Neural progenitor cell (in vitro differentiated cells): Measurements from ENCODE around the gene ADAM20. TPM values are rescaled to one million over a fixed set of nuclear protein-coding genes. Genes with fewer than 3 reads are reported as not detected.

Experiments used
- DNase-seq: peaks from one replicate; pipeline ENCODE4 v3.0.0-alpha.2; 2016; ENCODE audit warnings: low spot score
- H2AFZ ChIP-seq: fragments of 200-600 bp; sonication (generic); replicated peaks from 2 replicates; pipeline ENCODE4 v1.6.1; 2016; ENCODE audit warnings: antibody characterized with exemption
- H3F3A ChIP-seq: fragments of 200-600 bp; sonication (generic); 2 replicates; pipeline ENCODE4 v1.6.1; 2016; ENCODE audit warnings: antibody characterized with exemption, low read depth
- H3K27ac ChIP-seq: fragments of 200-600 bp; sonication (generic); 2 replicates; pipeline ENCODE4 v1.5.1; 2016; ENCODE audit warnings: mild to moderate bottlenecking
- H3K27me3 ChIP-seq: fragments of 200-600 bp; sonication (generic); 2 replicates; pipeline ENCODE4 v1.6.1; 2016; ENCODE audit warnings: mild to moderate bottlenecking, moderate library complexity
- H3K36me3 ChIP-seq: fragments of 200-600 bp; sonication (generic); 2 replicates; pipeline ENCODE4 v1.5.1; 2016
- H3K4me1 ChIP-seq: fragments of 200-600 bp; sonication (generic); 2 replicates; pipeline ENCODE4 v1.6.1; 2016; ENCODE audit warnings: mixed run types
- H3K4me2 ChIP-seq: fragments of 200-600 bp; sonication (generic); 2 replicates; pipeline ENCODE4 v1.6.1; 2016
- H3K4me3 ChIP-seq: fragments of 200-600 bp; sonication (generic); 2 replicates; pipeline ENCODE4 v1.5.1; 2016
- H3K79me2 ChIP-seq: fragments of 200-600 bp; sonication (generic); 2 replicates; pipeline ENCODE4 v1.6.1; 2016; ENCODE audit warnings: low read depth
- H3K9ac ChIP-seq: fragments of 200-600 bp; sonication (generic); 2 replicates; pipeline ENCODE4 v1.6.1; 2016
- H3K9me3 ChIP-seq: fragments of 200-600 bp; sonication (generic); 2 replicates; pipeline ENCODE4 v1.5.1; 2016; ENCODE audit warnings: low read depth
- H4K20me1 ChIP-seq: fragments of 200-600 bp; sonication (generic); 2 replicates; pipeline ENCODE4 v1.6.1; 2016; ENCODE audit warnings: low read depth
- H3K27ac Mint-ChIP-seq: 3 replicates; pipeline ENCODE4 v1.8.0; 2021; ENCODE audit warnings: mixed read lengths
- H3K27me3 Mint-ChIP-seq: 2 replicates; pipeline ENCODE4 v1.8.0; 2022; ENCODE audit warnings: low read depth, mild to moderate bottlenecking, inconsistent platforms, moderate library complexity, mixed read lengths; ENCODE audit not compliant: insufficient read depth
- H3K36me3 Mint-ChIP-seq: 3 replicates; pipeline ENCODE4 v1.8.0; 2021; ENCODE audit warnings: mixed read lengths
- H3K4me1 Mint-ChIP-seq: 3 replicates; pipeline ENCODE4 v1.8.0; 2021; ENCODE audit warnings: mixed read lengths
- H3K4me3 Mint-ChIP-seq: 3 replicates; pipeline ENCODE4 v1.8.0; 2021; ENCODE audit warnings: mild to moderate bottlenecking, moderate library complexity, mixed read lengths
- H3K9me3 Mint-ChIP-seq: 3 replicates; pipeline ENCODE4 v1.8.0; 2020; ENCODE audit warnings: mixed read lengths
- EZH2 ChIP-seq: fragments of 200-600 bp; sonication (generic); IDR thresholded peaks from 2 replicates; pipeline ENCODE4 v1.6.1; 2017; ENCODE audit warnings: antibody characterized with exemption, mild to moderate bottlenecking, moderate library complexity
- EZH2phosphoT487 ChIP-seq: fragments of 200-600 bp; sonication (generic); IDR thresholded peaks from 2 replicates; pipeline ENCODE4 v1.6.1; 2017; ENCODE audit warnings: antibody characterized with exemption
- total RNA-seq: library from RNA; depleted of rRNA; stranded (reverse); fragments of >200 nt; gene quantifications from 2 replicates; pipeline ENCODE4 v1.2.3, GENCODE V29; 2015; ENCODE audit warnings: low replicate concordance
- TF ChIP-seq, protein P1 (sequence below): fragments of 200-600 bp; sonication (generic); IDR thresholded peaks from 2 replicates; pipeline ENCODE4 v1.5.1; 2017; ENCODE audit warnings: antibody characterized with exemption, mild to moderate bottlenecking

Gene ADAM20
- total RNA-seq, result 1.2 and 2.0 TPM in 2 replicates

DNA sequence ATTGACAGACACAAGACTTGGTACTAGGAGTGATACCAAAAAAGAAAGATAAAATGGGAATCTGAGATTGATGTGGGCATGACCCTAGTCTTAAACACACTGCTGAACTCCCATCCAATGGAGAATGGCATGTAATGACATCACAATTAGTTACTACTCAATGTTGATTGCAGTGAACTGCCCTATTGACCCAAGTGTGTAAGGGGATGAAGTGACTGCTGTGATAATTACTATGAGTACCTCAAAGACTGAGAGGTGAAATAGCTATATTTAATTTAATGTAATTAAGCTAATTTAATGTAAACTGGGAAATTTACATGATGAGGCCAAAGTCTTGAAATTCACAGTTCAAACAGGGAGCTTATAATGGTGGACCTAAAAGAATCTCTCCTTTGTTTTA is at the start of gene ADAM20:
ADAM20 (minus strand) TSS at position 101 of the 400 bp plus-strand sequence. CDS start 10,247 bp downstream, outside the sequence.
- Histone ChIP-seq H3K4me3 (no peak within 1 kb of the TSS), H3K4me1 (no peaks in the 10 kb centered on the region), H4K20me1 (no peaks in the 10 kb centered on the region), H3K27me3 (no peaks in the 10 kb centered on the region), H3K9ac (no peak within 1 kb of the TSS), H3K9me3 (no peaks in the 10 kb centered on the region), H3K36me3 (peaks cover 7% of the 10 kb centered on the region), H2AFZ (no peak within 1 kb of the TSS), H3K79me2 (no peaks in the 10 kb centered on the region), H3F3A (no peaks in the 10 kb centered on the region), H3K4me2 (no peak within 1 kb of the TSS), H3K27ac (no peak within 1 kb of the TSS)
- Mint-ChIP-seq H3K4me3 (no peak within 1 kb of the TSS), H3K27me3 (no peaks in the 10 kb centered on the region), H3K4me1 (peaks cover 8% of the 10 kb centered on the region), H3K27ac (no peak within 1 kb of the TSS), H3K36me3 (peaks cover 26% of the 10 kb centered on the region), H3K9me3 (peaks cover 38% of the 10 kb centered on the region)
- no peak for DNase-seq
- TF ChIP-seq EZH2phosphoT487 (no peak), EZH2 (no peak)
- TF ChIP-seq, protein P1, sequence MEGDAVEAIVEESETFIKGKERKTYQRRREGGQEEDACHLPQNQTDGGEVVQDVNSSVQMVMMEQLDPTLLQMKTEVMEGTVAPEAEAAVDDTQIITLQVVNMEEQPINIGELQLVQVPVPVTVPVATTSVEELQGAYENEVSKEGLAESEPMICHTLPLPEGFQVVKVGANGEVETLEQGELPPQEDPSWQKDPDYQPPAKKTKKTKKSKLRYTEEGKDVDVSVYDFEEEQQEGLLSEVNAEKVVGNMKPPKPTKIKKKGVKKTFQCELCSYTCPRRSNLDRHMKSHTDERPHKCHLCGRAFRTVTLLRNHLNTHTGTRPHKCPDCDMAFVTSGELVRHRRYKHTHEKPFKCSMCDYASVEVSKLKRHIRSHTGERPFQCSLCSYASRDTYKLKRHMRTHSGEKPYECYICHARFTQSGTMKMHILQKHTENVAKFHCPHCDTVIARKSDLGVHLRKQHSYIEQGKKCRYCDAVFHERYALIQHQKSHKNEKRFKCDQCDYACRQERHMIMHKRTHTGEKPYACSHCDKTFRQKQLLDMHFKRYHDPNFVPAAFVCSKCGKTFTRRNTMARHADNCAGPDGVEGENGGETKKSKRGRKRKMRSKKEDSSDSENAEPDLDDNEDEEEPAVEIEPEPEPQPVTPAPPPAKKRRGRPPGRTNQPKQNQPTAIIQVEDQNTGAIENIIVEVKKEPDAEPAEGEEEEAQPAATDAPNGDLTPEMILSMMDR, result no peak

DNA sequence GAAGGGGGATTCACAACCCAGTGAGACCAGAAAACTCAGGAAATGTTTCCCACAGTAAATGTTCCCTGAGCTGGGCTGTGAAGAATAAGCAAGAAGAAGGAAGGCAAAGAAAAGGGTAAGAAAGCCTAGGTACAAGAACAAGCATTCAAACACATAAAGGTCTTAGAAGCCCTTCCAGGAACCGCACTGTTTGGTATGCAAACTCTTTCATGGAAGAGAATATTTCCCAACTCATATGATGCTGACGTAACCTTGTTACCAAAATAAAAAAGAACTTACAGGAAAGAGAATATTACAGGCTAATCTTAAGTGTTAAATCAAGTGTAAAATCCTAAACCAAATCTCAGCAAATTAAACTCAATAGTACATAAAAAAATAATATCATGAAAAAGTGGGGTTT is 42.1 kb upstream of the ADAM20 start:
- H3K4me3 Mint-ChIP-seq, result no peak overlapping the region
- no peak for DNase-seq
- no peaks in the 10 kb centered on the region for H3K4me1 Mint-ChIP-seq
- peaks cover 31% of the 10 kb centered on the region for H3K36me3 Mint-ChIP-seq
- no peak for TF ChIP-seq EZH2
- TF ChIP-seq, protein P1, result no peak
- TF ChIP-seq EZH2phosphoT487, result no peak
- H4K20me1 ChIP-seq, result no peaks in the 10 kb centered on the region
- peak overlapping the region; percentile 15 for H3K27ac ChIP-seq
- H3K9ac ChIP-seq, result no peak overlapping the region
- no peaks in the 10 kb centered on the region for H3K9me3 Mint-ChIP-seq
- no peak overlapping the region for H3K4me3 ChIP-seq
- H3K79me2 ChIP-seq, result peaks cover 13% of the 10 kb centered on the region
- no peak overlapping the region for H2AFZ ChIP-seq
- H3K36me3 ChIP-seq, result peaks cover 5% of the 10 kb centered on the region
- H3K27me3 ChIP-seq, result no peaks in the 10 kb centered on the region
- peaks cover 3% of the 10 kb centered on the region for H3F3A ChIP-seq
- no peaks in the 10 kb centered on the region for H3K9me3 ChIP-seq
- H3K4me2 ChIP-seq, result no peak overlapping the region
- peaks cover 7% of the 10 kb centered on the region for H3K4me1 ChIP-seq
- no peaks in the 10 kb centered on the region for H3K27me3 Mint-ChIP-seq
- H3K27ac Mint-ChIP-seq, result no peak overlapping the region

DNA sequence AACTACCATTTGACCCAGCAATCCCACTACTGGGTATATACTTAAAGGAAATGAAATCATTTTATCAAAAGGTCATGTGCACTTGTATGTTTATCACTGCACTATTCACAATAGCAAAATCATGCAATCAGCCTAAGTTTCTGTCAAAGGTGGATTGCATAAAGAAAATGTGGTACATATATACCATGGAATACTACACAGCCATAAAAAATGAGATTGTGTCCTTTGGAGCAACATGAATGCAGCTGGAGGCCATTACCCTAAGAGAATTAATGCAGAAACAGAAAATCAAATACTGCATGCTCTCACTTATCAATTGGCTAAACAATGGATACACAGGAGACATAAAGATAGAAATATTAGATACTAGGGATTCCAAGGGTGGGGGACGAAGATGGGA is 38.2 kb upstream of the ADAM20 start:
- Histone ChIP-seq H3K27ac (no peak overlapping the region), H2AFZ (no peak overlapping the region), H3K4me2 (no peak overlapping the region), H4K20me1 (peaks cover 5% of the 10 kb centered on the region), H3K36me3 (peaks cover 5% of the 10 kb centered on the region), H3F3A (peaks cover 3% of the 10 kb centered on the region), H3K4me3 (no peak overlapping the region), H3K4me1 (peaks cover 7% of the 10 kb centered on the region), H3K79me2 (peaks cover 13% of the 10 kb centered on the region), H3K9me3 (no peaks in the 10 kb centered on the region), H3K9ac (no peak overlapping the region), H3K27me3 (no peaks in the 10 kb centered on the region)
- Mint-ChIP-seq H3K4me1 (no peaks in the 10 kb centered on the region), H3K27me3 (no peaks in the 10 kb centered on the region), H3K4me3 (no peak overlapping the region), H3K27ac (no peak overlapping the region), H3K36me3 (peaks cover 20% of the 10 kb centered on the region), H3K9me3 (peaks cover 2% of the 10 kb centered on the region)
- no peak for DNase-seq
- TF ChIP-seq, protein P1, result no peak
- TF ChIP-seq EZH2phosphoT487, result no peak
- TF ChIP-seq EZH2, result no peak
